GDM1 (cell line): ENCODE measurements around the gene NIM1K.
"Not testable (repeated sequence)": the region's sequence is repeated elsewhere in the genome, so short reads cannot be mapped to it uniquely, and the experiment has no call there.

ENCODE experiments used
- DNase-seq: peaks from one replicate; lab custom pipeline; 2025; lab: John Stamatoyannopoulos, UW

NIM1K gene

DNA sequence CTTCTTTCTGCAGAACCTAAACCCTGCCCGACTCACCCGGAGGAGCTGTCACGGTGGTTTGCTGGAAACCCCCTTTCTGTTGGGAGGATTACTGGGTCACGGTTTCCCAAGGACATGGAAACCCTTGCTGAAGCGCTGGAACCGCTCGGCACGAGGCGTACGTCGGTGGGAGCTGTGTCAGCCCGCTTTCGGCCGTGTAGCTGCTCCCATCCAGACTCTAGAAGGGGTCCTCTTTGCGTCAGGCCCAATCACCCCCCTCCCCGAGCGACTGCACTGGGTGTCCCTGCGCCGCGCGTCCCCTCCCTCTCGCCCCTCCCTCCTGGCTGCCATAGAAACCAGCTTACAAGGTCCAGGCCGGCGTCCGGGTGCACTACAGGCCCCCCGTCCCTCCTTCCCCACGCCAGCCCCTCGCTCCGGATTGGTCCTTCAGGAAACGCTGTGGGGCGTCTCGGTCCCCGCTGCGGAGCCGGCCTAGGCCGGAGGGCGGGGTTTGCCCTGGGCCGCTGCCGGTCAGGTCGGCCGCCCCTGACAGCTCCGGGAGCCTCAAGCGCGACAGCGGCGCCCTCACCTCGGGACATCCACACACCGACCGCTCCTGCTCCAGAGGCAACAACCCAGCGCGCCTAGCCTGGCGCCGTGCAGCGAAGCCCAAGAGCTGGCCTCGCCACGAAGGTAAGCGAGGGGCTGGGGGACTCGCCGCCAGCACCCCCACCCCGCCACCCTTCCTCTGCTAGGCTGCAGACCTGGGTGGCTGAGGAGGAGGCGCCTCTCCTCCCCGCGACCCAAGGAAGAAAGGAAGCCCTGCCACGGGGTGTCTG lies at the start of gene NIM1K:
TSS of gene NIM1K (plus strand) at position 486 of the 818 bp plus-strand sequence. CDS start 53,551 bp downstream, outside the sequence.
- DNase-seq: no peak

DNA sequence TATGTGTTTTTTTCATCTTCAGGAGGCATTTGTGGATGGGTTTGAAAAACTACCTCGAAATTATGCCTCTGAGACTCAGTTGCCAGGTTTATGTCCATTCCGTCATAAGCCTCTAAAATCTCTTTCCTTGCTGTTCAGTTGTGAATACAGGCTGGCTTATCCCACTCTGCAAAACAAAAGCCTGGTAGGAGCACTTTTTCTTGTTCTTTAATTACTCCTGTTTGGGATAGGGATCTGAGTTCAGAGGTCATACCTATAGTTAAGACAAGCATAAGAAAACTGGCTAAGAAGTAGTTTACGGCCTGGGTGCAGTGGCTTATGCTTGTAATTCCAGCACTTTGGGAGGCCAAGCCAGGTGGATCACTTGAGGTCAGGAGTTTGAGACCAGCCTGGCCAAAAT lies 47.0 kb upstream of the NIM1K start:
- no peak for DNase-seq

DNA sequence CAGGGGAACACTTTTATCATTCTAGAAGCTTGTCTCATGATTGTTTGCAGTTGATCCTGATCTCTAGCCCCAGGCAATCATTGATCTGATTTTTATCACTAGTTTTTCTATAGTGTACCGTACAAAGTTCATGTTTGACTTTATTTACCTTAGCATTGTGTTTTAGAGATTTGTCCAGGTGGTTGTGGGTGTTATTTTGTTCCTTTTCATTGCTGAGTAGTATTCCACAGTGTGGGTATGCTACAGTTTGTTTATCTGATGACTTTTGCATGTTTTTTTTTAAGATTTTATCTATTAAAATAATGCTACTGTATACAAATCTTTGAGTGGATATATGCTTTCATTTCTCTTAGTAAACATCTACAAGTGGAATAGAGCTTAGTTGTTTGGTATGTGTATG lies 45.1 kb upstream of the NIM1K start:
- DNase-seq: no peak

DNA sequence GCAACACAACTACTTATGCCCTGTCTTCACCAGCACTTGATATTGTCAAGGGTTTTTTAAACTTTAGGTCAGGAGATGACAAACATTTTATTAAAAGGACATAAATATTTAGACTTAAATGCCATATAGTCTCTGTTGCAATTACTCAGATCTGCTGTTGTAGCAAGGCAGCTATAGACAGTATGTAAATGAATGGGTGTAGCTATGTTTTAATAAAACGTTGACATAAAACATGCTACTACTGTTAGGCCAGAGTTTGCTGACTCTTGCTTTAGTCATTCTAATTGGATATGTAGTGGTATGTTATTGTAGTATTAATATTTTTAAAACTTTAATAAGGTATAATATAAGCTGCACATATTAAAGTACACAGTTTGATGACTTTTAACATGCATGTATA lies 43.6 kb upstream of the NIM1K start:
- no peak for DNase-seq

DNA sequence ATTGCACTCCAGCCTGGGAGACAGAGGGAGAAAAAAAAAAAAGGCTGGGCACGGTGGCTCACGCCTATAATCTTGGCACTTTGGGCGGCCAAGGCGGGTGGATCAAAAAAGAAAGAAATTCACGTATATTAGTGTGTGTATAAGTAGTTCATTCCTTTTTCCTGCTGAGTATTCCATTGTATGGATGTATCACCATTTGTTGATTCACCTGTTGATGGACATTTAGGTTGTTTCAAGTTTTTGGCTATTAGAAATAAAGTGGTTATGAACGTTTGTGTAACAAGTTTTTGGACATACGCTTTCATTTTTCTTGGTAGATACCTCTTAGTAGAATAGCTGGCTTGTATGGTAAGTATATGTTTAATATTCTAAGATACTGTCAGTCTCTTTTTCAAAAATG lies 42.8 kb upstream of the NIM1K start:
- no peak for DNase-seq

DNA sequence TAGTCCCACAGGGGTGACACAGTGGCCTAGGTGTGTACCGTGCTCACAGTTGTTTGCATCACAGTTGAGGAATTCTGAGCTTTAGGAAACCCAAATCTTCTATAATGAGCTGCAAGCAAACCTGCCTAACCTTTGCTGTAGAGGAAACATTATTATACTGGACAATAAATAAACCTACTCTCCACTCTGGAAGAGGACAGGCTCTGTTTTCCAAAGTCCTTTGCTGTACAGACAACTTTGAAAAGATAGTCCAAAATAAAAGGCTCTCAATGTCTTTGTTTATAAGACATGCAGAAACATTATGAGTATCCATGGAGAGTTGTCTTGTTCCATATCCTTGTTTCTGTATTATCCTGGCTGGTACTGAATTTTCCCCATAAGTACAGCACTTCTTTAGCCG lies 42.0 kb upstream of the NIM1K start:
- no peak for DNase-seq

DNA sequence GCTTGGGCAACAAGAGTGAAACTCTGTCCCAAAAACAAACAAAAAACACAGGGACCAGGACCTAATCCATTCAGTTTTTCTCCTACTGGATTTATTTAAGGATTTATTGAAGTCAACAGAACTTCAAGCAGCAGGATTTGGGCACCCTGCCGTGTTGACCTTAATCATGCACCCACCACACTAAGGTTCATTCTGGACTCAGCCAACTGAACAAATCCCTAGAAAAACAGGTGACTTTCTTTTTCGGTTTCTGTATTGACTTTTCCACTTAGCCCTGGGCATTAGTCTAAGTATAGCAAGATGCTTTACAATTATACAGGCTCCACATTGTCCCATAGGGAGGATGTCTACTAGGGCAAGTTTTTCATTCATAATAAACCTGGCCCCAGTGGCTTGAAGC lies 41.3 kb upstream of the NIM1K start:
- no peak for DNase-seq

DNA sequence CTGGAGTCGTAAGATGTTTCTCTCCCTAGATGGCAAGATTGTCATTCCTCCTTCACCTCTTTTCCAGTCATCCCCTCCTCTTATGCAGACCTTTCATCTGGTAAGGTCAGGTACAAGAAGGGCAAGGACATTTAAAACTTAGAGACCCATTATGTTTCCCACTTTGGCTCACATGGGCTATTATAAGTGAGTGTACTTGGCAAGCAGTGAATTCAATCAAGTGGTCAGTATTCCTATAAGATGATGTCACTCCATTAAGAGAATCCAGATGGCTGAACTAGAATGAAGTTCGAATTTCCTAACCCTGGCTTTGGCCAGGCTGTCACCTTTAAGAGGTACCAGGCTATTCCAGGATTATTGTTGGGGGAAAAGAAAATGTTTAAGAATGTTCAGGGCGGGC lies 39.1 kb upstream of the NIM1K start:
- DNase-seq: no peak

DNA sequence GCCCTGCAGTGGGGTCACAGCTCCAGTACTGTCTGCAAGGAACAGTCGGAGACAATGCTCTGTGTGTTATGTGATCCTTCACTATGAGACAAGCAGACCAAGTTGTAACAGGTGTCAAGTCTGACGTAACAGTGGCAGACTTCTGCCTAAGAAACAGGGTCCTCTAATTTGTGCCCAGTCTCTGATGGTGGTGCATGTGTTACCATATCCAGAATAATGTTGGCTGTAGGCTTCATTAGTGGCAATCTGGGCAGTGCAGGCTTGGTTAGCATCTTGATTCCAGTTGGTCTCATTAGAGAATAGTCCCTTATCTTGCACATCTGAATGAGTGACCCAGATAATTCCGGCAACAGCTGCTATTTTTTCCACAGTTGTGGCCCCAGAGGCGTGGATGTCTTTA lies 37.6 kb upstream of the NIM1K start:
- DNase-seq: no peak

DNA sequence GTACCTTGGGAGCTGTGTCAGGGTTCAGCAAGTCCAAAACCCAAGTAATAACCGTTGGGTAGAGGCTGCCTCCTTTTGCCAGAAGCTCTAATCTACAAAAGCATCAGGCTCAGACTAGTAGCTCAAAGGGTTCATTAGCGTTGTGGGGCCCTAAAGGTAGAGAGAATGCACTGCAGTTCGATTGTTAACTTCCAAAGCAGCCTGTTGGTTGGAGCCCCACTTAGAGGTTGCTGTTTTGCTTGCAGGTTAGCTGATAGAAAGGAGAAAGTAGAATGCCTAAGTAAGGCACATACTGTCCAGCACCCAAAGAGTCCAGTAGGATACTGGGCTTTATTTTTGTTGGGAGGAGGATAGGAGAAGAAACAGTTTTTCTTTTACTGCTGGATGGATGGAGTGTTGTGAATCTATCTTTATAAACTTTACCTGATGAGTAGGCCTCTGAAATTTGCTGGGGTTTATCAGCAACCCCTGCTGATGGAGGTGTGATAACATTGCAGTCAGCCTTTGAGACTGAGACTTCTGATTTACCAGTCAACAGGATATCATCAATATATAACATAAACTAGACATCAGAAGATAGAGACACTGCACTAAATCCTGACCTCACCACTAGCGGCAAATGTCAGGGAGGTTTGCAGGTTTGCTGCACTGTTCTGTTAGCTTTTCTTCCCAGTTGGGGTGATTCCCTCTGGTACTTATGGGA lies 36.5 kb upstream of the NIM1K start:
- DNase-seq: no peak

DNA sequence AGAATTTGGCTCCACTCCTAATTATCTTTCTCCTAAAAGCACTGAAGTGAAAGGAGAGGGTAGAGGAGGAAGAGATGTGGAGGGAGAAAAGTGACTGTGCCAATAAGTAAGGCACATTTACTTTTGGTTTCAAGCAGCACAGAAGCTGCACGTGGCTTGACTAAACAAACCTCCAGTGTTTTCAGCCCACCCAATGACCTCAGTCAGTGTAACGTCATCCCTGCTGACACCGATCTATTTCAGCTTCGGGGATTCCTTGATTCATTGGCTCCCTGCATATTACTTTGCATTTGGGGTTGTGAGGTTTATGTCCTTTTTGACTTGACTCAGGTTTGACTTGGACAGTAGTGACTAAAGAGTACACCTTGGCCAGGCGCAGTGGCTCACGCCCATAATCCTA lies 35.6 kb upstream of the NIM1K start:
- DNase-seq: no peak

DNA sequence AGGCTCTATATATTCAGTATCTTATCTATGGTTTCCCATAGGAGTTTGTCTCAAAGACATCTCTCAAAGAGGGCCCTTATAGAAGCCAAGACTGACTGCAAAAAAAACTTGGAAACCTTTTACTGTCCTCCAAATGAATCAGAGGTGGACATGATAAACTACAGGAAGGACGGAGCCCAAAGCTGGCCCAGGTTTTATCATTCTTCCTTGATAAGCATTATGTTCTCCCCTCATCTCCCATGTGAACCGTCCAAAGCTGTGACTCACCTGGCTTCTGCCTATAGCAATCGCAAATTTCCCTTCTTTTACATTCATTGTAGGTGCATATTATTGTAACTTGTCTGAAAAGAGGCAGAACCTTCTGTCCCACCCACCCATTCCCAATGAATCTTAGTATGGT lies 35.0 kb upstream of the NIM1K start:
- DNase-seq: no peak

DNA sequence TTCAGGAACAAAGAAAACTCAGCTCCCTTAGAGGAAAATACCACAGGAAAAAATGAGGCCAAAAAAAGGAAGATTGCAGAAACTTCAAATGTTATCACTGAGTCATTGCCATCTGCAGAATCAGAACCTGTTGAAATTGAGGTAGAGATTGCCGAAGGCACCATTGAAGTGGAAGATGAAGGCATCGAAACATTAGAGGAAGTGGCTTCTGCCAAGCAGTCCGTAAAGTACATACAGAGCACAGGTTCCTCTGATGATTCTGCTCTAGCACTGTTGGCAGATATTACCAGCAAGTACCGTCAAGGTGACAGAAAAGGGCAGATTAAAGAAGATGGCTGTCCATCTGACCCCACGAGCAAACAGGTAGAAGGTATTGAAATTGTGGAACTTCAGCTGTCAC lies 30.8 kb upstream of the NIM1K start:
- DNase-seq: no peak

DNA sequence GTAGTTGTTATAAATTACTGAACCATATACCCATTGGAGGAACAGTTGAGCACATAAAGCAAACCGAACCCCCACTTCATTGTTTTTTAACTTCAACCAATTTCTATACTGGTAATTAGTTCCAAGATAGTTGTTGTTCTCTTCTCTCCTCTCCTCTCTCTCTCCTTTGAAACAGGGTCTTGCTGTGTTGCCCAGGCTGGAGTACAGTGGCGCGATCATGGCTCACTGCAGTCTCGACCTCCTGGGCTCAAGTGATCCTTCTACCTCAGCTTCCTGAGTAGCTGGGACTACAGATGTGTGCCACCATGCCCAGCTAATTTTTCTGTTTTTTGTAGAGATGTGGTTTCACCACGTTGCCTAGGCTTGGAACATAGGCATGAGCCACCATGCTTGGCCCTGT lies 27.2 kb upstream of the NIM1K start:
- DNase-seq: not testable (repeated sequence)

DNA sequence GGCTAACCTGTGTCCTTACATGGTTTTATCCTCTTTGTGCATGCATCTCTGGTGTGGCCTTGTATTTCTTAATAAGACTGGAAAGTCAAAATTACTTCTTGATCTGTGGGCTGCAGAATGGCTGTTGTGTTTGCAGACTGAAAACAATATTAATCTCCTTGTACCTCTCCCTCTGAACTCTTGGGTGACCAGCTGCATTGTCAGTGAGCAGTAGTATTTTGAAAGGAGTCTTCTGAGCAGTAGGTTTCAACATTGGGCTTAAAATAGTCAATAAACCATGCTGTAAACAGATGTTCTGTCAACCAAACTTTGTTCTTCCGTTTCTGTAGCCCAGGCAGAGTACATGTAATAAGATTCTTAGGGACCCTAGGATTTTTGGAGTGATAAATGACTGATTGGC lies 26.7 kb upstream of the NIM1K start:
- DNase-seq: no peak

DNA sequence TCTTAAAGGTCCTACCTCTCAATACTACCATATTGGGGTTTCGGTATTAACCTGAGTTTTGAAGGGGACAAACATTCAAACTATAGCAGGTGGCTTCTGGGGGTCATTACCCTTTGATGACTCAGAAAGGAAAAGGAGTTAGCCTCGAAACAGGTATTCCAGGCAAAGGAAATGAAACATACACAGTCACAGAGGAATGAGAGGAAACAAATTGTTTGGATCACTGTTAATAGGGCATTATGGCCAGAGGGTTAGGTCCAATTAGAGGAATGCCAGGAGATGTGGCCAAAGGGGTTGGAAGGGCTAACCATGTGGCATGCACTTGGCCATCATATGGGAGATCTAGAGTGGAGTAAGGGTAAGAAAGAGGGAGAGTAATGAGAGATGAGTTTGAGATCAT lies 23.9 kb upstream of the NIM1K start:
- DNase-seq: no peak

DNA sequence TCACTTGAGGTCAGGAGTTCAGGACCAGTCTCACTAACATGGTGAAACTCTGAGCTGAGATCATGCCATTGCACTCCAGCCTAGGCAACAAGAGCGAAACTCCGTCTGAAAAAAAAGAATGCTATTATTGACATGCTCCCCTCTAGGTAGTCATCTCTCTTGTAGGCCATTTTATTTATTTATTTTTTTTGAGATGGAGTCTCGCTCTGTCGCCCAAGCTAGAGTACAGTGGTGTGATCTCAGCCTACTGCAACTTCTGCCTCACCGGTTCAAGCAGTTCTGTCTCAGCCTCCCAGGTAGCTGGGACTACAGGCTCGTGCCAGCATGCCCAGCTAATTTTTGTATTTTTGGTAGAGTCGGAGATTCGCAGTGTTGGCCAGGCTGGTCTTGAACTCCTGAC lies 20.6 kb upstream of the NIM1K start:
- DNase-seq: no peak

DNA sequence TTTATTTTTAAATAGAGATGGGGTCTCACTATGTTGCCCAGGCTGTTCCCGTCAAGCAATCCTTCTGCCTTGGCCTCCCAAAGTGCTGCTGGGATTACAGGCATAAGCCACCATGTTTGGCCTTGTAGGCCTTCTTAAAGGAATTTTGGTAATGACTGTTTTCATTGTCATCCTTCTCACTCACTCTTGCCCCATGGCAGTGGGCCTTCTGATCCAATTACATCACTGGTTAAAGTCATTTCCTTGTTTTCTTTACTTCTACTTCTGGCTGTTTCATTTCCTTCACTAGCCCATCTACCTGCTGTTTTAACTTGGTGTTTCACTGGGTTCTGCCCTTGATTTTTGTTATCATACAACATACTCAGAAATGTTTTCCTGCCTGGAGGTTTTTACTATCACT lies 20.1 kb upstream of the NIM1K start:
- DNase-seq: no peak

DNA sequence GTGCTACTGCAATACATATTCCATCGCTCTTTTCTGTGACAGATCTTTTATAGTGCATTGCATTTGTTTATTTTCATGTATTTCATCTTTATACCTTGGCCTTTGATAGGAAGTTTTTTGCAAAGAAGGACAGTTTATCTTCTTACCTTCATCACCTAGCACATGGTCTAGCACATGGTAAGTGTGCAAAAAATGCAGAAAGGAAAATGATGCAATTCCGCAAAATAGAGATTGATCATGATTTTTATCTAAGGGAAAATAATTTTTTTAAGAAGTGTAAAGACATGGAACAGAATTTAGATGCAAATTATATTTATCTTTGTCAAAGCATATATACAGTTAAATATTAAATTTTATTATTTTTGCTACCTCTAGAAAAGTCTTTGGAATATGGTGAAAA lies 19.2 kb upstream of the NIM1K start:
- no peak for DNase-seq

DNA sequence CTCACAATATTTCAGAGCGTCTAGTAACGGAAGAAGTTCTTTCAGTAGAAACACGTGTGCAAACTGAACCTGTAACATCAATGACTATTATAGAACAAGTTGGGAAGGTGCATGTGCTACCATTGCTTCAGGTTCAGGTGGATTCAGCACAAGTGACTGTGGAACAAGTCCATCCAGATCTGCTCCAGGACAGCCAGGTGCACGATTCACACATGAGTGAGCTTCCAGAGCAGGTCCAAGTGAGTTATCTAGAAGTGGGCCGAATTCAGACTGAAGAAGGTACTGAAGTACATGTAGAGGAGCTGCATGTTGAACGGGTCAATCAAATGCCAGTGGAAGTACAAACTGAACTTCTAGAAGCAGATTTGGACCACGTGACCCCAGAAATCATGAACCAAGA lies 17.4 kb upstream of the NIM1K start:
- no peak for DNase-seq

DNA sequence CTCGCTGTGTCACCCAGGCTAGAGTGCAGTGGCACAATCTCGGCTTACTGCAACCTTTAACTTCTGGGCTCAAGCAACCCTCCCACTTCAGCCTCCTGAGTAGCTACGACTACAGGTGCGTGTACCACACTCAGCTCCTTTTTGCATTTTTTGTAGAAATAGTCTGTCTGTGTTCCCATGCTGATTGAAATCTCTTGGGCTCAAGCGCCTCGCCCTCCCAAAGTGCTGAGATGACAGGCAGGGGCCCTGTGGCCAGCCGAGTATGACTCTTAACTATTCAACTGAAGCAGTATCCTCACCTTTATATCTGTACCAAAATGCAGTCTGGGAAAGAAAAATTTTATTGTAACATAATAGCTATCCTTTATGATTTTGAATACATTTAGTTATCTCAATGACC lies 12.2 kb upstream of the NIM1K start:
- no peak for DNase-seq

DNA sequence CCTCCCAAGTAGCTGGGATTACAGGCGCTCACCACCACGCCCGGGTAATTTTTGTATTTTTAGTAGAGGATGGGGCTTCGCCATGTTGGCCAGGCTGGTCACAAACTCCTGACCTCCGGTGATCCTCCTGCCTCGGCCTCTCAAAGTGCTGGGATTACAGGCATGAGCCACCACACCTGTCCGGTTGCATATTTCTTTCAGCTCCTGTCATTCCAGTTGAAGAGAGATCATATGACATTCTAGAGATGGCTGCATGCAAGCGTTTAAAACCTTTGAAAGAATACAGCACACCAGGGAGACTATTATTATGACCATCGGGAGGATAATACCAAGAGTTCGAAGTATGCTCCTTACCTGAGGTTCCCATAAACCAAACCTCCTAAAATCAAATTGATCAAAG lies 9.6 kb upstream of the NIM1K start:
- no peak for DNase-seq

DNA sequence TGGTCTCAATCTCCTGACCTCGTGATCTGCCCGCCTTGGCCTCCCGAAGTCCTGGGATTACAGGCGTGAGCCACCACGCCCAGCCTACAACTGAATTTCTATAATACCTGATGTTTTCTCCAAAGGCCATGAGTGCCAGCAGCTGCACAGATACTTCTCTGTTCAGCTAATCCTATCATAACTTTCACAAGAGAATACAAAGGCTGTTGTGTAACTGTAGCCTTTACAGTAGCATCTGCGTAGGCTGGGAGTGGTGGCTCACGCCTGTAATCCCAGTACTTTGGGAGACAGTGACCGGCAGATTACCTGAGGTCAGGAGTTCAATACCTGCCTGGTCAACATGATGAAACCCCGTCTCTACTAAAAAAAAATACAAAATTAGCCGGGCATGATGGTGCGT lies 8.9 kb upstream of the NIM1K start:
- DNase-seq: not testable (repeated sequence)
